Left lung (tissue), 10 donors: ENCODE measurements around the gene SLC16A10. TPM values are rescaled to one million over a fixed set of nuclear protein-coding genes. Genes with fewer than 3 reads are reported as not detected.
"Not testable (repeated sequence)": the region's sequence is repeated elsewhere in the genome, so short reads cannot be mapped to it uniquely, and the experiment has no call there.

Experiments
- ATAC-seq: fragments of 200-7000 bp; cut with Tn5 transposase; one replicate; pipeline ENCODE4 v1.9.1; 2020; ENCODE audit warnings: moderate library complexity
- DNase-seq, 4 donors: peaks; one replicate each; pipeline ENCODE4 v3.0.0-alpha.2; 2013 to 2020
- H3K27ac ChIP-seq, 2 donors: fragments of 200-600 bp; sonication (generic) in 1 of 2; one replicate each; pipeline versions ENCODE4 v1.5.0 to v1.8.0; 2020 to 2021
- H3K27me3 ChIP-seq, 2 donors: fragments of 200-600 bp; sonication (generic) in 1 of 2; one replicate each; pipeline versions ENCODE4 v1.5.0 to v1.8.0; 2020 to 2021
- H3K36me3 ChIP-seq, 2 donors: fragments of 200-600 bp; sonication (generic) in 1 of 2; one replicate each; pipeline versions ENCODE4 v1.5.0 to v1.8.0; 2020 to 2021
- H3K4me1 ChIP-seq, 2 donors: fragments of 200-600 bp; one replicate each; pipeline ENCODE4 v1.8.0; 2021
- H3K4me3 ChIP-seq, 2 donors: fragments of 200-600 bp; sonication (generic) in 1 of 2; one replicate each; pipeline versions ENCODE4 v1.5.0 to v1.8.0; 2020 to 2021; ENCODE audit warnings: mild to moderate bottlenecking in 1 of 2
- H3K9me3 ChIP-seq, 2 donors: fragments of 200-600 bp; sonication (generic) in 1 of 2; one replicate each; pipeline versions ENCODE4 v1.5.0 to v1.8.0; 2020 to 2021
- CTCF ChIP-seq, 2 donors: fragments of 200-600 bp; sonication (generic) in 1 of 2; IDR thresholded peaks; one replicate each; pipeline versions ENCODE4 v1.5.0 to v1.8.0; 2021; ENCODE audit warnings: antibody characterized with exemption in 2 of 2
- intact Hi-C, 2 donors: fragments of 100-400 bp; cut with DNase I; formaldehyde crosslinking; loops; one replicate each; pipeline versions ENCODE4 v1.11.2 to v1.14.2; 2022
- polyA plus RNA-seq, 6 donors: library from polyadenylated mRNA; unstranded; fragments of 120-200 nt; gene quantifications; one replicate each; pipeline ENCODE4 v1.2.1, GENCODE V29; 2013; ENCODE audit not compliant: insufficient read length in 6 of 6
- total RNA-seq, 2 donors: library from RNA; stranded (reverse); fragmentation: NEBNext Ultra II Directional; extraction: Animal tissue kit (Norgen Biotek cat#: 25700); gene quantifications; one replicate each; pipeline ENCODE4 v1.2.1, GENCODE V29; 2021
- donor health status: DM: no; HTN: yes; CAD: no.
- donor health status: DM: no; HTN: no; CAD: no.

Gene SLC16A10
- total and polyA plus RNA-seq, 8 donors = 5.9 to 9.7 (median 8.0) TPM

GRCh38 chr6:111254779-111255166, 167.5 kb downstream of the SLC16A10 start:
- ATAC-seq (no peak), DNase-seq (no peak)
- H3K27me3 ChIP-seq = no peaks in the 10 kb centered on the region
- no peaks in the 10 kb centered on the region for H3K36me3 ChIP-seq
- no peaks in the 10 kb centered on the region for H3K9me3 ChIP-seq
- intact Hi-C loops = loop anchor here in 1 of 2 donors (10.0 kb wide), 1 partner anchor 220 kb away; no protein-coding TSS in a partner anchor
- no peak overlapping the region for H3K4me3 ChIP-seq
- no peak overlapping the region for H3K27ac ChIP-seq
- no peak for TF ChIP-seq CTCF (IDR thresholded peaks at IDR 0.05)
- H3K4me1 ChIP-seq = peaks cover 0 to 5% of the 10 kb centered on the region in 2 donors

- not testable (repeated sequence) for H3K27me3 ChIP-seq, H3K27ac ChIP-seq, H3K36me3 ChIP-seq
Observed at GRCh38 chr6:111255838-111256237, 168.5 kb downstream of the SLC16A10 start.

GRCh38 chr6:111256646-111257045, 169.3 kb downstream of the SLC16A10 start:
- H3K27me3 ChIP-seq = no peaks in the 10 kb centered on the region
- no peak overlapping the region for H3K4me3 ChIP-seq
- no peak for TF ChIP-seq CTCF (IDR thresholded peaks at IDR 0.05)
- intact Hi-C loops = loop anchor here in 1 of 2 donors (10.0 kb wide), 1 partner anchor 218 kb away; no protein-coding TSS in a partner anchor
- H3K4me1 ChIP-seq = peaks cover 4 to 21% of the 10 kb centered on the region in 2 donors
- H3K9me3 ChIP-seq = no peaks in the 10 kb centered on the region
- H3K27ac ChIP-seq = no peak overlapping the region
- ATAC-seq (no peak), DNase-seq (peak in 1 of 4 donors; percentile 21)
- H3K36me3 ChIP-seq = no peaks in the 10 kb centered on the region

More at GRCh38 chr6:111255838-111256237, 168.5 kb downstream of the SLC16A10 start:
- peaks cover 4 to 16% of the 10 kb centered on the region in 2 donors for H3K4me1 ChIP-seq
- not testable (repeated sequence) for H3K9me3 ChIP-seq, DNase-seq, H3K4me3 ChIP-seq, ATAC-seq
- intact Hi-C loops = loop anchor here in 1 of 2 donors (10.0 kb wide), 1 partner anchor 219 kb away; no protein-coding TSS in a partner anchor

GRCh38 chr6:111258010-111258409, 170.7 kb downstream of the SLC16A10 start:
- intact Hi-C loops = loop anchor here in 1 of 2 donors (10.0 kb wide), 1 partner anchor 217 kb away; no protein-coding TSS in a partner anchor
- no peaks in the 10 kb centered on the region for H3K27me3 ChIP-seq
- peaks cover 4 to 21% of the 10 kb centered on the region in 2 donors for H3K4me1 ChIP-seq
- no peak overlapping the region for H3K4me3 ChIP-seq
- no peaks in the 10 kb centered on the region for H3K9me3 ChIP-seq
- DNase-seq = no peak
- H3K36me3 ChIP-seq = no peaks in the 10 kb centered on the region
- TF ChIP-seq CTCF (IDR thresholded peaks at IDR 0.05) = no peak
- no peak for ATAC-seq
- no peak overlapping the region for H3K27ac ChIP-seq

GRCh38 chr6:111258615-111259088, 171.3 kb downstream of the SLC16A10 start:
- TF ChIP-seq CTCF (IDR thresholded peaks at IDR 0.05) = no peak
- H3K36me3 ChIP-seq = peaks cover 0 to 1% of the 10 kb centered on the region in 2 donors
- H3K27me3 ChIP-seq = no peaks in the 10 kb centered on the region
- H3K4me1 ChIP-seq = peaks cover 4 to 21% of the 10 kb centered on the region in 2 donors
- no peak for ATAC-seq
- peak overlapping the region in 1 of 2 donors; percentile 97 for H3K27ac ChIP-seq
- peak overlapping the region; percentile 65 to 71 for H3K4me3 ChIP-seq
- DNase-seq = no peak
- no peaks in the 10 kb centered on the region for H3K9me3 ChIP-seq
- intact Hi-C loops = loop anchor here in 1 of 2 donors (10.0 kb wide), 1 partner anchor 216 kb away; no protein-coding TSS in a partner anchor
